Spleen (tissue), 7 donors: Measurements from ENCODE around the gene ANKS1B.

ENCODE experiments used
- POLR2A ChIP-seq, 3 donors: fragments of 450-650 bp; IDR thresholded peaks; one replicate each; pipeline ENCODE4 v1.5.1; 2017; ENCODE audit warnings: antibody characterized with exemption in 3 of 3, mild to moderate bottlenecking in 1 of 3
- TF ChIP-seq, protein P1 (sequence below), 11 experiments: fragments of 200-600 bp in 7 of 11; fragments of 450-650 bp in 4 of 11; sonication (generic) in 4 of 11; IDR thresholded peaks in 8 of 11; conservative IDR thresholded peaks in 3 of 11; 1 replicate in 7 of 11; 2 replicates in 4 of 11; pipeline versions ENCODE4 v1.4.0 to v1.8.0; 2016 to 2021; ENCODE audit warnings: antibody characterized with exemption in 11 of 11, inconsistent platforms in 4 of 11, mild to moderate bottlenecking in 1 of 11
- donor health status: DM: no; HTN: no; CAD: no; lungs with moderate emphysema.
- donor health status: DM: no; HTN: no; CAD: no.
- donor health status: DM: no; HTN: no; CAD: no.

DNA sequence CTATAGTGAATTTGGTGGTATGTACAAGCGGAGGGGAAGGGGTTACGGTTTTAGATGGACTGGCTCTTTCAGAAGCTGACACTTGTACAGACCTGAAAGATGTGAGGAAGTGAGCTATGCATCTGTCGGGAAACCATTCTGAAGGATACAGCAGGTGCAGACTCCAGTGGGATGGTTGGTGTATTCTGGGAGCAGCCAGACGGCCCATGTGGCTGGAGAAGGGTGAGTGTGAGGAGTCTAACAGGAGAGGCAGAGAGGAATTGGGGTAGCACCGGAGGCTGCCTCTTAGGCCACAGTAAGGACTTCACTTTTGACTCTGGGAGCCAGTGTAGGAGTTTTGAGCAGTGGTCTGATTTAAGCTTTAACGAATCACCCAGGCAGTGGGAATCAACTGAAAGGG, 1248.9 kb downstream of the ANKS1B start:
- TF ChIP-seq, protein P1, sequence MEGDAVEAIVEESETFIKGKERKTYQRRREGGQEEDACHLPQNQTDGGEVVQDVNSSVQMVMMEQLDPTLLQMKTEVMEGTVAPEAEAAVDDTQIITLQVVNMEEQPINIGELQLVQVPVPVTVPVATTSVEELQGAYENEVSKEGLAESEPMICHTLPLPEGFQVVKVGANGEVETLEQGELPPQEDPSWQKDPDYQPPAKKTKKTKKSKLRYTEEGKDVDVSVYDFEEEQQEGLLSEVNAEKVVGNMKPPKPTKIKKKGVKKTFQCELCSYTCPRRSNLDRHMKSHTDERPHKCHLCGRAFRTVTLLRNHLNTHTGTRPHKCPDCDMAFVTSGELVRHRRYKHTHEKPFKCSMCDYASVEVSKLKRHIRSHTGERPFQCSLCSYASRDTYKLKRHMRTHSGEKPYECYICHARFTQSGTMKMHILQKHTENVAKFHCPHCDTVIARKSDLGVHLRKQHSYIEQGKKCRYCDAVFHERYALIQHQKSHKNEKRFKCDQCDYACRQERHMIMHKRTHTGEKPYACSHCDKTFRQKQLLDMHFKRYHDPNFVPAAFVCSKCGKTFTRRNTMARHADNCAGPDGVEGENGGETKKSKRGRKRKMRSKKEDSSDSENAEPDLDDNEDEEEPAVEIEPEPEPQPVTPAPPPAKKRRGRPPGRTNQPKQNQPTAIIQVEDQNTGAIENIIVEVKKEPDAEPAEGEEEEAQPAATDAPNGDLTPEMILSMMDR (IDR thresholded peaks at IDR 0.05 in 8 of 11, conservative IDR thresholded peaks at IDR 0.05 in 3 of 11) = no peak
- no peak for TF ChIP-seq POLR2A (IDR thresholded peaks at IDR 0.05)
